Activated T-cell treated with anti-CD3 and anti-CD28 coated beads, Interleukin-2, amount 50 U/mL, for 4 hours (primary cell): ENCODE measurements around the gene KLF16. TPM values are rescaled to one million over a fixed set of nuclear protein-coding genes. Genes with fewer than 3 reads are reported as not detected.

Experiments
- ATAC-seq, 2 donors: fragments of 200-7000 bp; cut with Tn5 transposase; one replicate each; pipeline ENCODE4 v1.10.0; 2021
- DNase-seq: peaks from one replicate; pipeline ENCODE4 v3.0.0-alpha.2; 2020
- H3K27me3 Mint-ChIP-seq: one replicate; pipeline ENCODE4 v1.8.0; 2021; ENCODE audit warnings: low read depth, mixed read lengths
- H3K36me3 Mint-ChIP-seq: one replicate; pipeline ENCODE4 v1.8.0; 2022; ENCODE audit warnings: mixed read lengths; ENCODE audit not compliant: insufficient read depth
- H3K4me1 Mint-ChIP-seq: one replicate; pipeline ENCODE4 v1.8.0; 2021; ENCODE audit warnings: low read depth, mixed read lengths
- H3K4me3 Mint-ChIP-seq: one replicate; pipeline ENCODE4 v1.8.0; 2021; ENCODE audit warnings: mild to moderate bottlenecking, moderate library complexity, mixed read lengths
- H3K9me3 Mint-ChIP-seq: one replicate; pipeline ENCODE4 v1.8.0; 2021; ENCODE audit warnings: mixed read lengths
- total RNA-seq, 3 donors: library from RNA; stranded (reverse); gene quantifications; one replicate each; pipeline ENCODE4 v1.2.1, GENCODE V29; 2021

Gene KLF16
- total RNA-seq, 3 donors from 2014 or later: 64.0 to 71.0 (median 69.1) TPM

GRCh38 chr19:1839658-1840540, 23.5 kb downstream of the KLF16 start:
- peaks cover 54% of the 10 kb centered on the region for H3K4me1 Mint-ChIP-seq
- DNase-seq (no peak), ATAC-seq (no peak)
- H3K9me3 Mint-ChIP-seq: no peaks in the 10 kb centered on the region
- H3K4me3 Mint-ChIP-seq: no peak overlapping the region
- no peaks in the 10 kb centered on the region for H3K27me3 Mint-ChIP-seq
- H3K36me3 Mint-ChIP-seq: peaks cover 5% of the 10 kb centered on the region

DNA sequence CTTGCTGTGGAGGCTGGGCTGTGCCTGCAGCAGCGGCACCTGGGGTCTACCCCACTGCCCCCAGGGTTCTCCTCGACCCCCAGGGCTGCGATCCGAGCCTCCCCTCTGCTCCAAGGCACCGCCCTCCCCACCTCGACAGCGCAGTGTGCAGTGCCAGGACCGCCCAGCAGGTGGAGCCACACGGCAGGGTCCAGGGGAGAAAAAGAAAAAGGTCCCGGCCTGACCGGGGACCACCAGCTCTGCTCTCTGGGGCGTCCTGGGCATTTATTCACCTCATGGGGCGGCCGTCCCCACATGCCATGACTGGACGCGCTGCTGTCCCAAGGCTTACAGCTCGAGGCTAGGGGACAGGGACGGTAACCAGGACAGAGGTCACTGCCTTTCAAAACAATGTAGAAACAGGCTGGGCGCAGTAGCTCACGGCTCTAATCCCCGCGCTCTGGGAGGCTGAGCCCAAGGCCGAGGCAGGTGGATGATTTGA, 25.7 kb downstream of the KLF16 start:
- DNase-seq (peak; percentile 60), ATAC-seq (peak; percentile 59 to 73)
- H3K4me1 Mint-ChIP-seq: peaks cover 40% of the 10 kb centered on the region
- no peak overlapping the region for H3K4me3 Mint-ChIP-seq
- no peaks in the 10 kb centered on the region for H3K27me3 Mint-ChIP-seq
- no peaks in the 10 kb centered on the region for H3K9me3 Mint-ChIP-seq
- H3K36me3 Mint-ChIP-seq: peaks cover 5% of the 10 kb centered on the region

DNA sequence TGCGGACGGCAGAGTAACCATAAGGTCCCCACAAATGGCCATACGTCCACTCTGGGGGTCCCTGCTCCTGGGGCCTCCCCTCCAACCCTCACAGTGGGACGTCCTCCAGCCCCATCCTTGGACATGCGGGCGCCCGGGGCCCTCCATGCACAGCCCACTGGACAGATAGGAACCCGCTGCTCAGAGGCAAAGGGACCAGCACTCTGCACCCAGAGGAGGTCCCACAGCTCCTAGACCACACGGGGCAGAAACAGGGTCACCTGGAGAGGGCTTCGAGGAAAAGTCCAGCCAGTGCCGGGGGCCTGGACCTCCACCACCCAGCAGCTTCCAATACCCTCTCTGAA, 26.2 kb downstream of the KLF16 start:
- ATAC-seq (no peak), DNase-seq (no peak)
- H3K9me3 Mint-ChIP-seq: no peaks in the 10 kb centered on the region
- H3K4me1 Mint-ChIP-seq: peaks cover 36% of the 10 kb centered on the region
- H3K36me3 Mint-ChIP-seq: peaks cover 4% of the 10 kb centered on the region
- no peak overlapping the region for H3K4me3 Mint-ChIP-seq
- no peaks in the 10 kb centered on the region for H3K27me3 Mint-ChIP-seq

- H3K4me3 Mint-ChIP-seq: no peak overlapping the region
- DNase-seq: no peak
- ATAC-seq: no peak
- H3K4me1 Mint-ChIP-seq: peaks cover 31% of the 10 kb centered on the region
- H3K36me3 Mint-ChIP-seq: peaks cover 4% of the 10 kb centered on the region
- no peaks in the 10 kb centered on the region for H3K9me3 Mint-ChIP-seq
- no peaks in the 10 kb centered on the region for H3K27me3 Mint-ChIP-seq
These were observed 26.7 kb downstream of the KLF16 start for GRCh38 chr19:1836458-1837221.

DNA sequence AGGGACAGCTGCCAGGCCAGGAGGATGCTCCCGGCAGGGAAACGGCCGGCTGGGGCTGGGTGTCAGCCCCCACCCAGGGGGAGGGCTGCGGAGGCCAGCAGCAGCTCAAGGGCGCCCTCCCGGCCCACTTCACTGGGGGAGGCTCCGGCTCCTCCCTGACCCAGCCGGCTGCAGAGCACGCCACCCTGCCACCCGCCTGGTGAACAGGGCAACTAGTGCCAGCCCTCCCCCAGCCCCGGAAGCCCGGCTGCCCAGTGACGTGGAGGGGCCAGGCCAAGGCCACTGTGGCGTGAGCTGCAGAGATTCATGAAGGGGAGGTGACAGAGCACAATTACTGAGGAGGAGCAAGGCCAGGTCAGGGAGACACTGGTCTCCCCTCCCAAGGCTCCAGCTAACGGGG, 29.8 kb downstream of the KLF16 start:
- DNase-seq (no peak), ATAC-seq (no peak)
- Mint-ChIP-seq H3K4me3 (no peak overlapping the region), H3K9me3 (no peaks in the 10 kb centered on the region), H3K36me3 (peaks cover 2% of the 10 kb centered on the region), H3K4me1 (peaks cover 12% of the 10 kb centered on the region), H3K27me3 (no peaks in the 10 kb centered on the region)

DNA sequence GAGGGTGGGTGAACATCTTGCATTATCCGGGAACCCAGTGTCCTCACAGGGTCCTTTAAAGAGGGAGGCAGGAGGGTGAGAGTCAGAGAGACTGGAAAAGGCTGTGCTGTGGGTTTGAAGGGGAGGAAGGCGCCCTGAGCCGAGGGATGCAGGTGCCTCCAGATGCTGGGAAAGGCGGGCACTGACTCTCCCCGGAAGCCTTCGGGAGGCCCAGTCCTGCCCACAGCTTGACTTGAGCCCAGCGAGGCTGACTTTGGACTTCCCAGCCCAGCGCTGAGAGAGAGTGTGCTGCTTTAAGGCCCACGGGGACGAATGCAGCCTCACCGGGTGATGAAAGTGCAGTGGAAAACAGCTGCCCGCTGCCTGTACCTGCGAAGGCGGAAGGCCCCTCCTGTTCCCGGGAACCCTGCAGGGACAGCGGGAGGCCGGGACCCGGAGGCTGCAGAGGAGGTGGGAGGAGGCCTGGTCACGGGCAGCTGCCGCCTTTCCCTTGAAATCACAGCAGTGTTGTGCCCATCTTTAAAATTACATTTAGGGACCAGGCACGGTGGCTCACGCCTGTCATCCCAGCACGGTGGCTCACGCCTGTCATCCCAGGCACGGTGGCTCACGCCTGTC, 31.2 kb downstream of the KLF16 start:
- H3K27me3 Mint-ChIP-seq: no peaks in the 10 kb centered on the region
- DNase-seq: no peak
- ATAC-seq: no peak
- H3K4me1 Mint-ChIP-seq: peaks cover 7% of the 10 kb centered on the region
- peaks cover 2% of the 10 kb centered on the region for H3K36me3 Mint-ChIP-seq
- no peaks in the 10 kb centered on the region for H3K9me3 Mint-ChIP-seq
- H3K4me3 Mint-ChIP-seq: no peak overlapping the region

GRCh38 chr19:1830978-1831377, 32.4 kb downstream of the KLF16 start:
- no peaks in the 10 kb centered on the region for H3K27me3 Mint-ChIP-seq
- peaks cover 2% of the 10 kb centered on the region for H3K4me1 Mint-ChIP-seq
- no peak overlapping the region for H3K4me3 Mint-ChIP-seq
- no peak for DNase-seq
- H3K36me3 Mint-ChIP-seq: peaks cover 3% of the 10 kb centered on the region
- H3K9me3 Mint-ChIP-seq: no peaks in the 10 kb centered on the region
- no peak for ATAC-seq

- DNase-seq (no peak), ATAC-seq (no peak)
- no peaks in the 10 kb centered on the region for H3K9me3 Mint-ChIP-seq
- no peaks in the 10 kb centered on the region for H3K27me3 Mint-ChIP-seq
- peaks cover 6% of the 10 kb centered on the region for H3K36me3 Mint-ChIP-seq
- no peak overlapping the region for H3K4me3 Mint-ChIP-seq
- H3K4me1 Mint-ChIP-seq: peaks cover 4% of the 10 kb centered on the region
These were observed 32.8 kb downstream of the KLF16 start for GRCh38 chr19:1830568-1830967.

GRCh38 chr19:1829958-1830357, 33.4 kb downstream of the KLF16 start:
- ATAC-seq (no peak), DNase-seq (no peak)
- H3K36me3 Mint-ChIP-seq: peaks cover 6% of the 10 kb centered on the region
- peaks cover 4% of the 10 kb centered on the region for H3K4me1 Mint-ChIP-seq
- no peaks in the 10 kb centered on the region for H3K9me3 Mint-ChIP-seq
- no peaks in the 10 kb centered on the region for H3K27me3 Mint-ChIP-seq
- H3K4me3 Mint-ChIP-seq: no peak overlapping the region

DNA sequence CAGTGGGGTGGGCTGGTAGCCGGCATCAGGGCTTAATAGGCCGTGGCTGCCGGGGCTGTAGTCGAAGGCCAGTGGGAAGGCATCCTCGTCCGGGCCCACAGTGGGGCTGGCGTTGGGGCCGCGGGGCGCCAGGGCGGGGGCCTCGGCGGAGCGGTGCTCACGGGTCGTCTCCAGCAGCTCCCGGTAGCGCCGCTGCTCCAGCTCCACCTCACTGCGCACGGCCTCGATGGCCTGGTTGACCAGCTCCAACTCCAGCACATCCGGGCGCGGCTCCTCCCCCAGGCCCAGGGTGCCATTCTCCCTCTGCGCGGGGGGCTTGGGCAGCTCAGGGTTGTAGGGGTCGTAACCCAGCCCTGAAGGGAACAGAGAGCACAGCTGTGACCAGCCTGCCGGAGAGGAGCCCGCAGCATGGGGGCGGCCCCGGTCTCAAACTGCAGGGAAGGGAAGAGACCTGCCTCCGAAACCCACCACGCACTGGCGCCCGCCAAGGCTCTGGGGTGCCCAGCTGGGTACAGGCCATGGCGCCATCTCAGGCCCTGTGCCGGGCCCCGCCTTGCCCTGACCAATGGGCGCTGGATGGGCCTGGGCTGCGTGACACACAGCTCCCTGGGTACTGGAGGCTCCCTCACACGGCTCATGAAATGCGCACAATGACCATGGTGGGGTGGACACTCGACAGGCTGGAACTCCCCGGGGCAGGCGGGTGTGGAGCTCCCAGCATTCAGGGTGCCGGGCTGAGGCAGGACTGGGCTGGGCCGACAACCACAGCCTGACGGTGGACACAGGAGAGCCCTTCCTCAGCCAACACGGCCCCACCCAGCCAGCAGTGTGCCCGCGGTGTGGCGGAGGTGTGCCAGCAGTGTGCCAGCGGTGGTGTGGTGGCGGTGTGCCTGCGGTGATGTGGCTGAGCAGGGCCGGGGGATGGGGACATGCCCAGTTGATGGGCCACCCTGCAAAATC, 34.8 kb downstream of the KLF16 start:
- peaks cover 9% of the 10 kb centered on the region for H3K36me3 Mint-ChIP-seq
- H3K9me3 Mint-ChIP-seq: no peaks in the 10 kb centered on the region
- no peak overlapping the region for H3K4me3 Mint-ChIP-seq
- no peak for DNase-seq
- H3K4me1 Mint-ChIP-seq: peaks cover 4% of the 10 kb centered on the region
- H3K27me3 Mint-ChIP-seq: no peaks in the 10 kb centered on the region
- ATAC-seq: no peak

GRCh38 chr19:1827566-1828278, 35.7 kb downstream of the KLF16 start:
- ATAC-seq (no peak), DNase-seq (no peak)
- no peaks in the 10 kb centered on the region for H3K9me3 Mint-ChIP-seq
- H3K27me3 Mint-ChIP-seq: no peaks in the 10 kb centered on the region
- peaks cover 4% of the 10 kb centered on the region for H3K4me1 Mint-ChIP-seq
- no peak overlapping the region for H3K4me3 Mint-ChIP-seq
- peaks cover 9% of the 10 kb centered on the region for H3K36me3 Mint-ChIP-seq

DNA sequence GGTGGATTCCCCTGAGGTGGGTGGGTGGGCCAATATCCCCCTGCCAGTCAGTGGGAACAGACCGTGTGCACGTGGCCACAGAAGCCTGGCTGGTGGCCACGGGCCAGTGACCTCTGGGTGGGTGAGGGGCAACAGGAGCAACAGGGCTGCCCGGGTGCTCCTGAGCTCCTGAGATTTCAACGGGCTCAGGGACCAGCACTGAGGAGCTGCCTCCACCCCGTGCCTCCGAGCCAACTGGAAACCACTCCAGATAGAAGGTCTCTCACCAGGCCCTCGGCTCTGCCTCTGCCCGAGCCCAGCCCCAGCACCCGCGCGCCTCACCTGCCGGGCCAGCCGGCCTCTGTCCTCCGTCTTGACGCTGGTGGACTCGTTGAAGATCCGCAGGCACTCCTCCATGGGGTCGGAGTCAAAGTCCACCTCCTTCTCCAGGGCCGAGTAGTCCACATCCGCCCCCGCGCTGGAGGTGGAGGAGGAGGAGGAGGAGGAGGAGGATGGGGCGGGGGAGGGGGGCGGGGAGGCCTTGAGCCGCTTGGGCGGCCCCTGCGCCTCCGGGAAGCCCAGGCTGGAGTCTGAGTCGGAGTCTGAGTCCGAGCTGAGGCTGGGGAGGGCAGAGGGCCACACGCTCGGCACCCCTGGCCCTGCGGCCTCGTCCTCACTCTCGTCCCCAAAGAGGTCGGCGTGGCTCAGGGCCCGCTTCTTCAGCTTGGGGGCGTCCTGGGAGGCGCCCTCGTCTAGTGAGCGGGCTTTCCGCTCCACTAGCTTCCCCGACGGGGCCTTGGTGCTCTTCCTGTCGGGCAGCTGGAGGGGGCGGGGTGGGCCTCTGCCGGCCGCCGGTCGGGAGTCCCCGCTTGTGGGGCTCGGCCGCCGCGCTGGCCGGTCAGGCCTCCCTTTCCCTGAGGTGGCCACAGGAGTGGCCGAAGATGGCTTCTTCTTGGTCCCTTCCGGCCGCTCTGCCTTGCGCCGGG, 36.5 kb downstream of the KLF16 start:
- ATAC-seq: no peak
- no peak overlapping the region for H3K4me3 Mint-ChIP-seq
- H3K4me1 Mint-ChIP-seq: peaks cover 4% of the 10 kb centered on the region
- DNase-seq: no peak
- H3K27me3 Mint-ChIP-seq: no peaks in the 10 kb centered on the region
- no peaks in the 10 kb centered on the region for H3K9me3 Mint-ChIP-seq
- H3K36me3 Mint-ChIP-seq: peaks cover 13% of the 10 kb centered on the region
